Neutrophil (primary cell): ENCODE measurements around the gene ARCN1.

Source experiments
- H3K27ac ChIP-seq: fragments of 200-600 bp; sonication (generic); 2 replicates; pipeline ENCODE4 v1.5.1; 2016; ENCODE audit warnings: mild to moderate bottlenecking, moderate library complexity
- H3K27me3 ChIP-seq: fragments of 200-600 bp; sonication (generic); 2 replicates; pipeline ENCODE4 v1.6.0; 2016; ENCODE audit warnings: mild to moderate bottlenecking
- H3K36me3 ChIP-seq: fragments of 200-600 bp; sonication (generic); 2 replicates; pipeline ENCODE4 v1.5.1; 2017
- H3K4me1 ChIP-seq, 2 experiments: fragments of 200-600 bp in 1 of 2; sonication (generic) in 1 of 2; 1 replicate in 1 of 2; 2 replicates in 1 of 2; pipeline versions ENCODE4 v1.5.1 to v1.6.1; 2013 to 2016; ENCODE audit warnings: low read depth in 1 of 2, low read length in 1 of 2, mild to moderate bottlenecking in 1 of 2, moderate library complexity in 1 of 2; ENCODE audit not compliant: control insufficient read depth in 1 of 2, insufficient read depth in 1 of 2
- H3K4me3 ChIP-seq, 2 experiments: fragments of 200-600 bp in 1 of 2; sonication (generic) in 1 of 2; 1 replicate in 1 of 2; 2 replicates in 1 of 2; pipeline ENCODE4 v1.5.1; 2013 to 2016; ENCODE audit warnings: low read depth in 1 of 2, low read length in 1 of 2, mild to moderate bottlenecking in 1 of 2, moderate library complexity in 1 of 2
- H3K9me3 ChIP-seq: fragments of 200-600 bp; sonication (generic); 2 replicates; pipeline ENCODE4 v1.5.1; 2016
- TF ChIP-seq, protein P1 (sequence below): fragments of 200-600 bp; sonication (generic); IDR thresholded peaks from 2 replicates; pipeline ENCODE4 v1.5.1; 2016; ENCODE audit warnings: antibody characterized with exemption

ARCN1 gene

DNA sequence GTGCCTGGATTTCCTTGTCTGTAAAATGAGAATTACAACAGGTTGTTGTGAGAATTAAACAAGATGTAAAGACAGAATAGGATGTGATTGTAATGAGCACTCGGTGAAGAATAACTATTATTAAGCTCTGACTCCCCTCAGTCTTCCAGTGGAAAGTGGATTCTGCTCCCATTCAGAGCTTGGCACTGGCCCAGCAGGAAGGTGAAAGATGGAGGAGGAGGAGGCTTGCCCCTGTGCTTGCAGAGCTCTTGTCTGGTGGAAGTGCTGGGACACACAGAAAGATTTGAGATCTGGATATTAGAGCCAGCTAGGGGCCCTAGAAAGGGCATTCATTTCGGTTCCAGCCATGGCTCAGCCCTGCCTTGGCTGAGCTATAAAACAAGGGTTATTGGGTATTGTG lies 63.4 kb downstream of the ARCN1 start:
- Histone ChIP-seq H3K27me3 (peaks cover 16% of the 10 kb centered on the region), H3K27ac (no peak overlapping the region), H3K36me3 (no peaks in the 10 kb centered on the region), H3K9me3 (no peaks in the 10 kb centered on the region), H3K4me1 (peaks cover 0 to 3% of the 10 kb centered on the region in 2 experiments), H3K4me3 (no peak overlapping the region)
- TF ChIP-seq, protein P1, sequence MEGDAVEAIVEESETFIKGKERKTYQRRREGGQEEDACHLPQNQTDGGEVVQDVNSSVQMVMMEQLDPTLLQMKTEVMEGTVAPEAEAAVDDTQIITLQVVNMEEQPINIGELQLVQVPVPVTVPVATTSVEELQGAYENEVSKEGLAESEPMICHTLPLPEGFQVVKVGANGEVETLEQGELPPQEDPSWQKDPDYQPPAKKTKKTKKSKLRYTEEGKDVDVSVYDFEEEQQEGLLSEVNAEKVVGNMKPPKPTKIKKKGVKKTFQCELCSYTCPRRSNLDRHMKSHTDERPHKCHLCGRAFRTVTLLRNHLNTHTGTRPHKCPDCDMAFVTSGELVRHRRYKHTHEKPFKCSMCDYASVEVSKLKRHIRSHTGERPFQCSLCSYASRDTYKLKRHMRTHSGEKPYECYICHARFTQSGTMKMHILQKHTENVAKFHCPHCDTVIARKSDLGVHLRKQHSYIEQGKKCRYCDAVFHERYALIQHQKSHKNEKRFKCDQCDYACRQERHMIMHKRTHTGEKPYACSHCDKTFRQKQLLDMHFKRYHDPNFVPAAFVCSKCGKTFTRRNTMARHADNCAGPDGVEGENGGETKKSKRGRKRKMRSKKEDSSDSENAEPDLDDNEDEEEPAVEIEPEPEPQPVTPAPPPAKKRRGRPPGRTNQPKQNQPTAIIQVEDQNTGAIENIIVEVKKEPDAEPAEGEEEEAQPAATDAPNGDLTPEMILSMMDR = no peak

DNA sequence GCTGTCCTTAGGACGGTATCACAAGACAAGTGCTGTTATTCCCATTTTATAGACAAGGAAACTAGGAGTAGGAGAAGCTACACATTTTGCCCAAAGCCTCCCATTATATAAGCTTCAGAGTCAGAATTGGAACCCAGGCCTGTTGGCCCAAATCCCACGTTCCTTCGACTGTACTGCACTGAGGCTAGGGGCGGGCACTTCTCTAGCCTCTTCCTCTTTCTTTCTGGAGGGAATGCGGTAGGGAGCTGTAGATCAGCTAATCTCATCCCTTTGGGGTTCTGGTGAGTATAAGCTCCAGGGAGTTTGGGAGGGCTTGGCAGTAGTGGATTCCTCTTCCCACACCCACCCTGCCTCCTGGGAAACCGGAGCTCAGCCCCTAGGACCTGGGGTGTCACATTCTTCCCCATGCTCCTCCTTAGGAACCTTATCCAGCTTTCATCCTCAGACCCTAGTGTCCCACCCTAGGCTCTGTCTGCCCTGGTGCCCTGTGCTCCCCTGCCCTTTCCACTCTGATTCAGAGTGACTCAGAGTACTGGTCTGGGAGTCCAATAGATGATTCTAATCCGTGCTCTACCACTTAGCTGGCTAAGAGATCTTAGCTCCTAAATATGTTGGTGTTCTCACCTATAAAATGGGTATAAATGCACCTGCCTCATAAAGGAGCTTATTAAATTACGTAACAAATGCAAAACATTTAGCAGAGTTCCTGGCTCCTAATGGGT lies 64.5 kb downstream of the ARCN1 start:
- H3K27ac ChIP-seq = no peak overlapping the region
- H3K4me1 ChIP-seq = no peaks in the 10 kb centered on the region
- no peaks in the 10 kb centered on the region for H3K9me3 ChIP-seq
- H3K36me3 ChIP-seq = no peaks in the 10 kb centered on the region
- no peak overlapping the region for H3K4me3 ChIP-seq
- TF ChIP-seq, protein P1 = no peak
- peaks cover 16% of the 10 kb centered on the region for H3K27me3 ChIP-seq

DNA sequence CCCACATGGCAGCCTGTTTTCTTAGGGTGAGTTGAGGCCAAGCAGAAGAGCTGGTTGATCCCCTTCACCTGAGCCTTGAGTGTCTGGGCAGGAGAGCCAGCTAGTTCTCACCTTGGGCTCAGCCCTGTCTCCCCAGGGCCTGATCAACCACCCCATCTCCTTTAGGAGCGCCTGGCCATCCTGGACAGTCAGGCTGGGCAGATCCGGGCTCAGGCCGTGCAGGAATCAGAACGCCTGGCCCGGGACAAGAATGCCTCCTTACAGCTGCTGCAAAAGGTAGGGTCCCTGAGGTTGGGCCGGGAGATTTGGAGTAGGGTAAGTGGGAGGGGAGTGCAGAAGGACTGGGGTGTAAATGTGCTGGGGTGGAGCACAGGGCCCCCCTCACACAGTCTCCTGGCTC lies 66.5 kb downstream of the ARCN1 start:
- Histone ChIP-seq H3K27ac (no peak overlapping the region), H3K4me3 (no peak overlapping the region), H3K4me1 (no peaks in the 10 kb centered on the region), H3K36me3 (no peaks in the 10 kb centered on the region), H3K27me3 (peaks cover 16% of the 10 kb centered on the region), H3K9me3 (no peaks in the 10 kb centered on the region)
- TF ChIP-seq, protein P1 = no peak

DNA sequence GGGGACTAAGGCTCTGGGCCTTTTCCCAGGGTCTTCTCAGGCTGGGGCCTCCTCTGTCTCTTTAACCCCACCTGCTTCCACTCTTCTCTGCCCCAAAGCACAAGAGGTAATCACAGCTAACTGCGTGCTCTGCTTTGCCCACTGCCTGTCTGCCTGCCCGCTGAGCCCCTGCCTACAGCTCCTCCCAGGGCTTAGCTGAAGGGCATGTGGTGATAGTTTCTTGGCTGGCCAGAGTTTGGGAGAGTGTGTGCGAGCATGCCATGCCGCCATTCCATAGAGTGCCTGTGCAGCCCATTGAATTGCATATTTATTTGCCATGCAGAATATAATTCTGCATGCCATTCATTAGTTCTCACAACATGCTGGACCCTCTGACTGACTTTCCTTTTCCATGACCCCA lies 67.7 kb downstream of the ARCN1 start:
- H3K27ac ChIP-seq = no peak overlapping the region
- peaks cover 10% of the 10 kb centered on the region for H3K27me3 ChIP-seq
- no peak overlapping the region for H3K4me3 ChIP-seq
- H3K36me3 ChIP-seq = no peaks in the 10 kb centered on the region
- H3K9me3 ChIP-seq = no peaks in the 10 kb centered on the region
- TF ChIP-seq, protein P1 = no peak
- no peaks in the 10 kb centered on the region for H3K4me1 ChIP-seq

DNA sequence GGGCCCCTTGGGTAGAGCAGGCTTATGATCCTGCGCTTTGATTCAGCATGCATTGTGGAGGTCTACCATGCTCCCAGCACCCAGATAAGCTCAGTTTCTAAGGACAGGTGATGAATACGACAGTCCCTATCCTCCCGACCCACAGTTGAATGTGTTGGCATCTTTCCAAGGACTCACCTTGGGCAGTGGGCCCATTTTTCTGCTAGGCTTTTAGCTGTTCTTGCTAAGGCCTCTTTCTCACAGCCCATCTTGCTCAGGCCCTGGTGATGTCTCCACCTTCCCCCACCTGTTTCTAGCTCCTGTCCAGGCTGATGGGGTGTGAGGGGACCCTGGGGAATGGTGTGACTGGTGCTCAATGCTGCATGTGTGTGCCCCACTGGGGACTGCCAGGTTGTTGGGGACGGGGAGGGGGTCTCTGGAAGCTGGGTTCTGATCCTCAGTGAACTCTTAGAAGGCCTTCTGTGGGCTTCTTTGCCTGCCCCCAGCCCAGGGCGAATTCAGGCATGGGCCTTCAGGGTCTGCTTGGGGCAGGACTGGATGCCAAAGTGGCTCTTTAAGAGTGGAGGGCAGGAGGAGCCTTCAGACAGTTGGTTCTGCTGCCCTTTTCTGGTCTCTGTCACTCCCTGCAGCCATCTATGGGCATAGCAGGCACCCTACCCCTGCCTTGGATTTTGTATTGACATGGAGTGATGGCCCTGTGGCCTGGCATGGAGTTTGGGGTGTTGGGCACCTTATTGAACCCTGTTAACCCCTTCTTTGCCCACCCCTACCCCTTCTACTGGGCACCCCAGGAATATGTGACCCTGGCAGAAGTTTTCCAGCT lies 68.3 kb downstream of the ARCN1 start:
- Histone ChIP-seq H3K36me3 (no peaks in the 10 kb centered on the region), H3K27me3 (peaks cover 4% of the 10 kb centered on the region), H3K4me1 (no peaks in the 10 kb centered on the region), H3K4me3 (no peak overlapping the region), H3K27ac (no peak overlapping the region), H3K9me3 (no peaks in the 10 kb centered on the region)
- TF ChIP-seq, protein P1 = no peak
